KMS-11 (cell line): ENCODE results near the gene SERINC2.

Experiments used
- H2AFZ ChIP-seq: fragments of 200-600 bp; sonication (generic); 2 replicates; pipeline ENCODE4 v1.6.1; 2016; ENCODE audit warnings: antibody characterized with exemption, mixed run types, low read depth
- H3K27ac ChIP-seq: fragments of 200-600 bp; sonication (generic); 2 replicates; pipeline ENCODE4 v1.6.1; 2016; ENCODE audit warnings: mild to moderate bottlenecking, mixed run types
- H3K27me3 ChIP-seq: fragments of 200-600 bp; sonication (generic); 2 replicates; pipeline ENCODE4 v1.6.1; 2017; ENCODE audit warnings: mild to moderate bottlenecking, low read depth, mixed run types, moderate library complexity; ENCODE audit not compliant: insufficient read depth
- H3K36me3 ChIP-seq: fragments of 200-600 bp; sonication (generic); 2 replicates; pipeline ENCODE4 v1.6.1; 2017; ENCODE audit warnings: mild to moderate bottlenecking, mixed run types; ENCODE audit not compliant: insufficient read depth
- H3K4me1 ChIP-seq: fragments of 200-600 bp; sonication (generic); 2 replicates; pipeline ENCODE4 v1.6.1; 2016; ENCODE audit warnings: mild to moderate bottlenecking, low read depth, mixed run types; ENCODE audit not compliant: poor library complexity, severe bottlenecking
- H3K4me2 ChIP-seq: fragments of 200-600 bp; sonication (generic); 2 replicates; pipeline ENCODE4 v1.7.0; 2016; ENCODE audit warnings: mild to moderate bottlenecking, mixed run types
- H3K4me3 ChIP-seq: fragments of 200-600 bp; sonication (generic); IDR thresholded peaks from 2 replicates; pipeline ENCODE4 v1.6.1; 2017; ENCODE audit warnings: low read depth, low read length, mixed read lengths; ENCODE audit not compliant: insufficient read depth
- H3K79me2 ChIP-seq: fragments of 200-600 bp; sonication (generic); 2 replicates; pipeline ENCODE4 v1.6.1; 2016; ENCODE audit warnings: low read depth, mixed run types; ENCODE audit not compliant: insufficient read depth
- H3K9ac ChIP-seq: fragments of 200-600 bp; sonication (generic); 2 replicates; pipeline ENCODE4 v1.6.1; 2016; ENCODE audit warnings: mild to moderate bottlenecking, mixed run types
- H4K20me1 ChIP-seq: fragments of 200-600 bp; sonication (generic); 2 replicates; pipeline ENCODE4 v1.6.1; 2016; ENCODE audit warnings: mild to moderate bottlenecking, mixed run types; ENCODE audit not compliant: insufficient read depth
- TF ChIP-seq, protein P1 (sequence below): fragments of 200-600 bp; sonication (generic); conservative IDR thresholded peaks from 2 replicates; pipeline ENCODE4 v1.6.1; 2017; ENCODE audit warnings: low read depth, mild to moderate bottlenecking, antibody characterized with exemption, low read length, moderate library complexity, mixed read lengths

The SERINC2 gene

DNA sequence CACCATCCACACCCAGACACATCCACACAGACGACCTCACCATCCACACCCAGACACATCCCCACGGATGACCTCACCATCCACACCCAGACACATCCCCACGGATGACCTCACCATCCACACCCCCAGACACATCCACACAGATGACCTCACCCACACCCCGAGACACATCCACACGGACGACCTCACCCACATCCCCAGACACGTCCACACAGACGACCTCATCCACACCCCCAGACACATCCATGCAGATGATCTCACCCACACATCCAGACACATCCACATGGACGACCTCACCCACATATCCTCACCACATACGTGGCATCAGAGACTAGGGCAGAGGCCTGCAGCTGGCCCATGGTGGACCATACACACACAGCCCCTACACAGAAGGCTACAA lies 25.4 kb upstream of the SERINC2 start:
- TF ChIP-seq, protein P1, sequence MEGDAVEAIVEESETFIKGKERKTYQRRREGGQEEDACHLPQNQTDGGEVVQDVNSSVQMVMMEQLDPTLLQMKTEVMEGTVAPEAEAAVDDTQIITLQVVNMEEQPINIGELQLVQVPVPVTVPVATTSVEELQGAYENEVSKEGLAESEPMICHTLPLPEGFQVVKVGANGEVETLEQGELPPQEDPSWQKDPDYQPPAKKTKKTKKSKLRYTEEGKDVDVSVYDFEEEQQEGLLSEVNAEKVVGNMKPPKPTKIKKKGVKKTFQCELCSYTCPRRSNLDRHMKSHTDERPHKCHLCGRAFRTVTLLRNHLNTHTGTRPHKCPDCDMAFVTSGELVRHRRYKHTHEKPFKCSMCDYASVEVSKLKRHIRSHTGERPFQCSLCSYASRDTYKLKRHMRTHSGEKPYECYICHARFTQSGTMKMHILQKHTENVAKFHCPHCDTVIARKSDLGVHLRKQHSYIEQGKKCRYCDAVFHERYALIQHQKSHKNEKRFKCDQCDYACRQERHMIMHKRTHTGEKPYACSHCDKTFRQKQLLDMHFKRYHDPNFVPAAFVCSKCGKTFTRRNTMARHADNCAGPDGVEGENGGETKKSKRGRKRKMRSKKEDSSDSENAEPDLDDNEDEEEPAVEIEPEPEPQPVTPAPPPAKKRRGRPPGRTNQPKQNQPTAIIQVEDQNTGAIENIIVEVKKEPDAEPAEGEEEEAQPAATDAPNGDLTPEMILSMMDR, result no peak
- Histone ChIP-seq H2AFZ (no peak overlapping the region), H3K4me1 (peaks cover 8% of the 10 kb centered on the region), H3K4me2 (no peak overlapping the region), H3K9ac (no peak overlapping the region), H3K36me3 (no peaks in the 10 kb centered on the region), H3K4me3 (no peak overlapping the region), H3K79me2 (no peaks in the 10 kb centered on the region), H3K27me3 (no peaks in the 10 kb centered on the region), H3K27ac (no peak overlapping the region), H4K20me1 (no peaks in the 10 kb centered on the region)

GRCh38 chr1:31389616-31390015 lies 23.4 kb upstream of the SERINC2 start:
- H3K4me2 ChIP-seq, result no peak overlapping the region
- no peak overlapping the region for H3K27ac ChIP-seq
- H3K4me1 ChIP-seq, result peaks cover 9% of the 10 kb centered on the region
- no peak overlapping the region for H3K9ac ChIP-seq
- H4K20me1 ChIP-seq, result no peaks in the 10 kb centered on the region
- TF ChIP-seq, protein P1, result no peak
- no peaks in the 10 kb centered on the region for H3K27me3 ChIP-seq
- no peaks in the 10 kb centered on the region for H3K36me3 ChIP-seq
- no peak overlapping the region for H3K4me3 ChIP-seq
- H2AFZ ChIP-seq, result no peak overlapping the region
- H3K79me2 ChIP-seq, result no peaks in the 10 kb centered on the region

GRCh38 chr1:31390071-31390470 lies 22.9 kb upstream of the SERINC2 start:
- Histone ChIP-seq H2AFZ (no peak overlapping the region), H3K79me2 (no peaks in the 10 kb centered on the region), H4K20me1 (no peaks in the 10 kb centered on the region), H3K4me2 (no peak overlapping the region), H3K27me3 (no peaks in the 10 kb centered on the region), H3K27ac (no peak overlapping the region), H3K4me1 (peaks cover 8% of the 10 kb centered on the region), H3K9ac (no peak overlapping the region), H3K4me3 (no peak overlapping the region), H3K36me3 (no peaks in the 10 kb centered on the region)
- TF ChIP-seq, protein P1, result no peak

DNA sequence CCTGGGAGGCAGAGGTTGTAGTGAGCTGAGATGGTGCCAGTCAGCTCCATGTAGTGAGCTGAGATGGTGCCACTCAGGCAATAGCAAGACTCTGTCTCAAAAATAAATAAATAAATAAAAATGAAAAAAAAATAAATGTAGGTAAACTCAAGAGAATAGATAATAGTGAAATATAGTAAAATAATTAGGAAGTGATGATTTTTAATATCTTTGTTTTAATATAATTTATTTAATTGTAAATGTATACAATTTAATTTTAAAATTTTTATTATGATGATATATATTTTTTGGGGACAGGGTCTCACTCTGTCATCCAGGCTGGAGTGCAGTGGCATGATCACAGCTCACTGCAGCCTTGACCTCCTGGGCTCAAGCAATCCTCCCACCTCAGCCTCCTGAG lies 19.6 kb upstream of the SERINC2 start:
- Histone ChIP-seq H3K27ac (no peak overlapping the region), H3K4me2 (no peak overlapping the region), H3K36me3 (no peaks in the 10 kb centered on the region), H3K4me3 (no peak overlapping the region), H3K4me1 (peaks cover 9% of the 10 kb centered on the region), H4K20me1 (no peaks in the 10 kb centered on the region), H3K79me2 (no peaks in the 10 kb centered on the region), H3K9ac (no peak overlapping the region), H3K27me3 (no peaks in the 10 kb centered on the region), H2AFZ (no peak overlapping the region)
- TF ChIP-seq, protein P1, result no peak
